Endodermal cell (in vitro differentiated cells): ENCODE data around the gene ABR. TPM values are rescaled to one million over a fixed set of nuclear protein-coding genes. Genes with fewer than 3 reads are reported as not detected.
A peak's percentile ranks its signal among the peaks of the same experiment; 100 is the strongest.

Experiments
- DNase-seq: peaks from one replicate; pipeline ENCODE4 v3.0.0-alpha.2; 2017
- H3K27ac ChIP-seq: 2 replicates; pipeline ENCODE4 v1.5.1; 2013; ENCODE audit warnings: mild to moderate bottlenecking, low read depth, low read length, moderate library complexity
- H3K27me3 ChIP-seq: 2 replicates; pipeline ENCODE4 v1.6.1; 2013; ENCODE audit warnings: mild to moderate bottlenecking, low read length, moderate library complexity; ENCODE audit not compliant: insufficient read depth, control insufficient read depth, poor library complexity, severe bottlenecking
- H3K36me3 ChIP-seq: 2 replicates; pipeline ENCODE4 v1.7.0; 2013; ENCODE audit warnings: mild to moderate bottlenecking, low read length, moderate library complexity; ENCODE audit not compliant: control insufficient read depth, insufficient read depth
- H3K4me1 ChIP-seq: one replicate; pipeline ENCODE4 v1.7.0; 2013; ENCODE audit warnings: low read length; ENCODE audit not compliant: control insufficient read depth, insufficient read depth
- H3K4me3 ChIP-seq: 2 replicates; pipeline ENCODE4 v1.5.1; 2013; ENCODE audit warnings: mild to moderate bottlenecking, low read length, moderate library complexity
- H3K9ac ChIP-seq: 2 replicates; pipeline ENCODE4 v1.6.1; 2013; ENCODE audit warnings: mild to moderate bottlenecking, low read length, moderate library complexity; ENCODE audit not compliant: poor library complexity, severe bottlenecking; ENCODE audit errors: extremely low read depth
- H3K9me3 ChIP-seq: 2 replicates; pipeline ENCODE4 v1.6.1; 2013; ENCODE audit warnings: mild to moderate bottlenecking, low read length, moderate library complexity; ENCODE audit not compliant: control insufficient read depth
- H3K27ac Mint-ChIP-seq: 2 replicates; pipeline ENCODE4 v1.8.0; 2020; ENCODE audit warnings: mixed read lengths
- H3K27me3 Mint-ChIP-seq: 2 replicates; pipeline ENCODE4 v1.8.0; 2021; ENCODE audit warnings: mild to moderate bottlenecking, mixed read lengths; ENCODE audit not compliant: insufficient read depth
- H3K36me3 Mint-ChIP-seq: 2 replicates; pipeline ENCODE4 v1.8.0; 2020; ENCODE audit warnings: low read depth, mixed read lengths
- H3K4me1 Mint-ChIP-seq: 2 replicates; pipeline ENCODE4 v1.8.0; 2020; ENCODE audit warnings: mixed read lengths
- H3K4me3 Mint-ChIP-seq: 2 replicates; pipeline ENCODE4 v1.8.0; 2020; ENCODE audit warnings: mild to moderate bottlenecking, moderate library complexity, mixed read lengths
- H3K9me3 Mint-ChIP-seq: 2 replicates; pipeline ENCODE4 v1.8.0; 2020; ENCODE audit warnings: mild to moderate bottlenecking, mixed read lengths
- WGBS, 2 experiments: methylation state at CpG; one replicate each; pipeline versions ENCODE4 v1.1.5 to v1.1.7; 2013; ENCODE audit warnings: missing lambda C conversion rate in 2 of 2, mixed read lengths in 1 of 2; ENCODE audit not compliant: insufficient coverage in 1 of 2, insufficient read length in 1 of 2; 5-methylcytosine and 5-hydroxymethylcytosine counted together
- total RNA-seq, 2 donors: library from RNA; stranded (reverse); fragmentation: NEBNext Ultra II Directional in 1 of 2; extraction: Animal tissue kit (Norgen Biotek cat#: 25700) in 1 of 2; gene quantifications; 2 replicates in 1 of 2; 3 replicates in 1 of 2; pipeline ENCODE4 v1.2.1, GENCODE V29; 2021
- TF ChIP-seq, protein P1 (sequence below): fragments of 200-600 bp; sonication (generic); conservative IDR thresholded peaks from 2 replicates; pipeline ENCODE4 v1.5.0; 2021; ENCODE audit warnings: antibody characterized with exemption, mild to moderate bottlenecking

Gene ABR
- total RNA-seq, 2 donors from 2014 or later = 51.1 to 58.7 TPM

DNA sequence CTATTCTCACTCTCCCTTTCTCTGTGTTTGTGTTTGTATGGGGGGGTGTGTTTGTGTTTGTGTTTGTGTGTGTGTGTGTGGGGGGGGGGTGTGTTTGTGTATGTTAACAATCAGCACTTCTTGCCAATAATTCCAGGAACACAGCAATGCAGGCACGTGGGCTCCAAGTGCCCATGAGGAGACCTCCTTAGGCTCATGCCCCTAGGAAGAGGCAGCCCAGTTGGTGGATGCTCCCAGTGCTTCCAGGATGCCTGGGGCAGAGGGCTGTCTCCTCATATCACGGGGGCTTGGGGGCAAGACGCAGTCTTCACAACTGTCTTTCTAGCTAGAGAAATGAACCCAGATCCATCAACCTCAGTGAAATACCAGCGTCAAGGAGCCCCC lies 9.9 kb downstream of the ABR start:
- H3K4me1 ChIP-seq = no peaks in the 10 kb centered on the region
- H3K9me3 ChIP-seq = no peaks in the 10 kb centered on the region
- H3K4me3 Mint-ChIP-seq = no peak overlapping the region
- peak overlapping the region; percentile 90 for H3K27ac ChIP-seq
- TF ChIP-seq, protein P1, sequence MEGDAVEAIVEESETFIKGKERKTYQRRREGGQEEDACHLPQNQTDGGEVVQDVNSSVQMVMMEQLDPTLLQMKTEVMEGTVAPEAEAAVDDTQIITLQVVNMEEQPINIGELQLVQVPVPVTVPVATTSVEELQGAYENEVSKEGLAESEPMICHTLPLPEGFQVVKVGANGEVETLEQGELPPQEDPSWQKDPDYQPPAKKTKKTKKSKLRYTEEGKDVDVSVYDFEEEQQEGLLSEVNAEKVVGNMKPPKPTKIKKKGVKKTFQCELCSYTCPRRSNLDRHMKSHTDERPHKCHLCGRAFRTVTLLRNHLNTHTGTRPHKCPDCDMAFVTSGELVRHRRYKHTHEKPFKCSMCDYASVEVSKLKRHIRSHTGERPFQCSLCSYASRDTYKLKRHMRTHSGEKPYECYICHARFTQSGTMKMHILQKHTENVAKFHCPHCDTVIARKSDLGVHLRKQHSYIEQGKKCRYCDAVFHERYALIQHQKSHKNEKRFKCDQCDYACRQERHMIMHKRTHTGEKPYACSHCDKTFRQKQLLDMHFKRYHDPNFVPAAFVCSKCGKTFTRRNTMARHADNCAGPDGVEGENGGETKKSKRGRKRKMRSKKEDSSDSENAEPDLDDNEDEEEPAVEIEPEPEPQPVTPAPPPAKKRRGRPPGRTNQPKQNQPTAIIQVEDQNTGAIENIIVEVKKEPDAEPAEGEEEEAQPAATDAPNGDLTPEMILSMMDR = no peak
- peak overlapping the region; percentile 44 for H3K27ac Mint-ChIP-seq
- H3K36me3 Mint-ChIP-seq = peaks cover 4% of the 10 kb centered on the region
- H3K36me3 ChIP-seq = no peaks in the 10 kb centered on the region
- no peaks in the 10 kb centered on the region for H3K27me3 ChIP-seq
- no peak for DNase-seq
- no peaks in the 10 kb centered on the region for H3K9me3 Mint-ChIP-seq
- H3K27me3 Mint-ChIP-seq = no peaks in the 10 kb centered on the region
- no peak overlapping the region for H3K9ac ChIP-seq
- 91 to 100% methylated on average over 3 to 4 of the region's 4 CpGs for WGBS, 2 experiments
- H3K4me3 ChIP-seq = no peak overlapping the region
- no peaks in the 10 kb centered on the region for H3K4me1 Mint-ChIP-seq

DNA sequence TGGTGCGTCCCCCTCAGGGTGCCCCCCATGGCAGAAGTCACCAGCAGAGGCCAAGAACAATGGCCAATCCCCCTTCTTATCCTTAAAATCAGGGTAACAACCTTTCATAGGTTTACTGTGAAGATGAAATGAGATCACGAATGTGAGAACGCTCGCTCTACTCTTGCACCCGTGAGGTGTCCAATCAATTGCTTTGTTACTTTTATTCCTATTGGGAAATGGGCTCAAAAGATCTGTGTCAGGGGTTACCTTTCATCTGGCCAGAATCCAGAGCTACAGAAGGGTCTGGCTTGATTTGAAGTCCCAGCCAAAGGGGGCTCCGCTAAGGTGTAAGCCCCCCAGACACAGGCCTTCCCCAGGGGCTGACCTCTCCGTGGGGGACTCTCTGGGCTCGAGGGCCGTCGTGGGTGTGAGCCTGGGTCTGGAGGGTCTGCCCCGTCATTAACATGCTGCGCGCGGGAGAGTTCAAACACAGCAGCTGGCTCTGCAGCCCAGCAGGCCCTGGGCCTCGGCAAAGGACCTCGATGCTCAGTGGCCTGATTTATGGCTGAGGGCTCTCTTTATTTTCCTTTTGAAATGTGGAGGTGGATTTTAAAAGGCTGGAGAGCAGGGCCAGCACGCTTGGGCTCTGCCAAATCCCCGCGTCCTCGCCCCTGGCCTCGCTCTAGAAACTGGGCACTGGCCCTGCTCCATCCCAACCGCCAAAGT lies 10.4 kb downstream of the ABR start:
- Histone ChIP-seq H3K36me3 (no peaks in the 10 kb centered on the region), H3K4me3 (no peak overlapping the region), H3K27me3 (no peaks in the 10 kb centered on the region), H3K9ac (no peak overlapping the region), H3K4me1 (no peaks in the 10 kb centered on the region), H3K9me3 (no peaks in the 10 kb centered on the region), H3K27ac (peak overlapping the region; percentile 90)
- Mint-ChIP-seq H3K4me3 (no peak overlapping the region), H3K36me3 (peaks cover 4% of the 10 kb centered on the region), H3K27me3 (no peaks in the 10 kb centered on the region), H3K9me3 (no peaks in the 10 kb centered on the region), H3K4me1 (no peaks in the 10 kb centered on the region), H3K27ac (peak overlapping the region; percentile 23)
- WGBS, 2 experiments = 80 to 91% methylated on average over 15 to 22 of the region's 22 CpGs
- TF ChIP-seq, protein P1 = no peak
- no peak for DNase-seq

DNA sequence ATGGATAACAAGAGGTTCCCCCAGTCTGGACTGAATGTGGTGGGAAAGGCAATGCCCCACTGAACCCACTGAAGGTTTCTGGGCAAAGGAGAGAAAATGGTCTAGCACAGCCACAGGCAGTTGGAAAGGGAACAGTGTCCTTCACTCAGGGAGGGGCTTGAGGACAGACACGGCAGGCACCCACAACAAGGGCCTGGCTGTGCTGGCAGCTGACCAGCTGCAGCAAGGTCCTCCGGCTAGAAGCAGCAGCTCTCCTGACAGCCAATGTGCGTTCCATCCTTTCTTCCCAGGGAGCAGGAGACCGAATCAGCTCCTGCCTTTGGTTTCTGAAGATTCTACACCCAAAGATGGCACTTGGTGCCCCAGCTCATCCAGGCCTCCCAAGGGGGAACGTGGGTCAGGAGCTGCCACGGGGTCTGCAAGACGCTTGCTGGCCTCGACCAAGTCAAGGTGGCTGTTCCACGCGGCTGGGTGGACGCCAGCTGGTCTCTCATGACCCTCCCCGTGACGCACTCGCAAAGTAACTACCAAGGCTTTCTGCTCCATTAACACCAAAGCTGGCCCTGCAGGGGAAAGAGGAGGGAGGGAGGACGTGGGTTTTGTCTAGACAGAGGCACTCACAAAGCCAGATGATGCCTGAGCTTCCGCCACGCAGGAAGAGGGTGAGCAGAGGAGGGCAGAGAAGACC lies 11.1 kb downstream of the ABR start:
- no peaks in the 10 kb centered on the region for H3K27me3 Mint-ChIP-seq
- Histone ChIP-seq H3K9ac (no peak overlapping the region), H3K27me3 (no peaks in the 10 kb centered on the region), H3K4me1 (no peaks in the 10 kb centered on the region), H3K36me3 (no peaks in the 10 kb centered on the region), H3K9me3 (no peaks in the 10 kb centered on the region), H3K4me3 (no peak overlapping the region), H3K27ac (peak overlapping the region; percentile 90)
- H3K4me1 Mint-ChIP-seq = no peaks in the 10 kb centered on the region
- H3K4me3 Mint-ChIP-seq = no peak overlapping the region
- no peaks in the 10 kb centered on the region for H3K9me3 Mint-ChIP-seq
- peaks cover 4% of the 10 kb centered on the region for H3K36me3 Mint-ChIP-seq
- H3K27ac Mint-ChIP-seq = no peak overlapping the region
- no peak for DNase-seq
- TF ChIP-seq, protein P1 = no peak
- 81 to 93% methylated on average over 14 to 17 of the region's 17 CpGs for WGBS, 2 experiments
